Measurements from ENCODE around the gene LRRK1.
"Not testable (repeated sequence)": the region's sequence is repeated elsewhere in the genome, so short reads cannot be mapped to it uniquely, and the experiment has no call there.

Gene LRRK1

DNA sequence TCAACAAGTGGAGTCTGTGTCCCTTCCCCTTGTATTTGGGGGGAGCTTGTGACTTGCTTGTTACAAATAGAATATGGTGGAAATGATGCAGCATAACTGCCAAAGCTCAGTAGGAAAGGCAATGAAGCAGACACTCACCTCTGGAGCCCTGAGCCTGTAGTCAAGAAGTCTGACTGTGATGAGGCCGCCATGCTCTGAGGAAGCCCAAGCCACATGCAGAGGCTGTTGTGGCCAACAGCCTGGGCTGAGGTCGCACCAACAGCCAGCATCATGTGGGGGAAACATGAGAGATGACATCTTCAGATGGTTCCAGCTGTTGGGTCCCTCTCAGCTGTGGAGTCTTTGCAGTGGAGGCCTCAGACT is 171.3 kb downstream of the LRRK1 start:
- DNase-seq (ENCODE audit: insufficient read length) (no peak), FAIRE-seq (no peak)
- no peak for TF ChIP-seq POLR2A (IDR thresholded peaks at IDR 0.05; ENCODE audit: low read depth, low read length)
- TF ChIP-seq TAF1 (IDR thresholded peaks at IDR 0.05; ENCODE audit: borderline replicate concordance, low read depth, low read length) = no peak
- TF ChIP-seq POLR2AphosphoS5 (IDR thresholded peaks at IDR 0.05; ENCODE audit: low read depth, low read length) = no peak

DNA sequence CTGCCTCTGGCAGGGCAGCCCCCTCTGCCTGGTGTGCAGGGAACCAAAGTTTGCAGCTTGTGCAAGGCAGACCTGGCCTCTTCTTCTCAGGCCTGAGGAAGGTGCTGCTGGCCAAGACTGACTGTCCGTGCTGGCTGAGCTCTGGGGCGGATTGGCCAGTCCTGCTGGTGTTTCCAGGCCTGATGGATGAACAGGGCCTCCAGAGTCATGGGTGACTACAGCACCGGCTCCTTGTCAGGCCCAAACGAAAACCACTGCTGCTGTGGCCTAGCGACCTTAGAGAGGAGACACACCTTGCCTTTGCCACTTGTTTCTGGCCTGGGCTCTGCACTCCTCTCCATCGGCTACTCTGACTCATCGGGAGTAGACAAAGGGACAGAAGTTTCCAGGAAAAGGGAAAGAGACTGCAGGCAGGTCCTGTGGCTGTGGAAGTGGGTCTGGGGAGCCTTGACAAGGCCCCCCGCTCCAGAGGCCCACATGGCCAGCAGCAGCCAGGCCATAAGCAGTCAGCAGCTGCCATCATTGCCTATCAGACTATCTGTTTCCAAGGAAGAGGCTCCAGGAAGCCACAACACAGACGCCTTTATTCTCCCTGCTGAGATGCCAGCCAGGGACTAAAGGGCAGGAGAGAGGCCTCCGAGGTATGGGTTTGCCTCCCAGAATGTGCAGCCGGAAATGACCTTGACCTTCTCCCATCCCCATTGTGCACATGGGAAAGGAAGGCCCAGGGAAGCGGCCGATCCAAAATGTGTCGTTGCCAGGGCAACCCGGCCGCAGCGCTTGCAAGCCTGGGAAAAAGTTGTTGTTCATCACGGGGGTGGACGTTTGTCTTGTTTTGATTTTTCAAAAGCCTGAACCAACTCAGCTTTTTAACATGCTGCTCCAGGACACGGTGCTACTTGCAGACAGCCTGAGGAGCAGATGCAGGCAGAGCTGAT is 172.2 kb downstream of the LRRK1 start:
- FAIRE-seq = no peak
- TF ChIP-seq POLR2A (IDR thresholded peaks at IDR 0.05; ENCODE audit: low read depth, low read length) (no peak), TAF1 (IDR thresholded peaks at IDR 0.05; ENCODE audit: borderline replicate concordance, low read depth, low read length) (no peak), POLR2AphosphoS5 (IDR thresholded peaks at IDR 0.05; ENCODE audit: low read depth, low read length) (no peak)
- DNase-seq (ENCODE audit: insufficient read length) = no peak

DNA sequence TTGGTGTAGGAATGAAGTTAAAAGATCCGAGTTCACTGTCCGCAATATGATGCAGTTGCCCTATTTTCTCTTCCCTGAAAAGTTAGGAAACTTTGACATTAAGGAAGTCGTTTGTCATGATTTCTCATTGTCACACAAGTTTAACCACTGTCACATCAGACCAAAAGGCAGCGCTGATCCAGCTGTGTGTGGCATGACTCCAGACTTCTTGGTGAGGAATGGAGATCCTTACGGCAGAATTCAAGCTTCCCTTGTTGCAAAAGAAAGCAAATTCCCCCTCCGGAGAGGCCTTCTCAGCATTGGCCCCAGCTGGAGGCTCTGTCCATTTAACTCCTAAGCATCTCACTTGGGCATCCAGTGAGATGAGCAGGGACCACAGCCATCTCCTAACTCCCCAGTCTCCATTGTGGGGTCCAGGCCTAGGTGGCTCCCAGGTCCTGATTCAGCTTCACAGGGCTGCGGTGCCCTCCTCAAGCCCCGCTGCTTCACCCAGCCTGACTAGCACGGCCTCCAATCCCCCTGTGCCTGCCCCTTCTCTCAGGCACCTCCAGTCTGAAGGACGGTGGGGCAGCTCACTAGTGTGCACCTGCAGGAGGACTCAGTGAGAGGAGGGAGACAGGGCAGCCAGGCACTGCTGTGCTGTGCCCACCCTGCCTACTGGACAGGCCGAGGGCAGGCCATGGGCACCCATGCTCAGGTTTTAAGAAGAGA is 173.2 kb downstream of the LRRK1 start:
- no peak for TF ChIP-seq POLR2A (IDR thresholded peaks at IDR 0.05; ENCODE audit: low read depth, low read length)
- TF ChIP-seq TAF1 (IDR thresholded peaks at IDR 0.05; ENCODE audit: borderline replicate concordance, low read depth, low read length) = no peak
- no peak for TF ChIP-seq POLR2AphosphoS5 (IDR thresholded peaks at IDR 0.05; ENCODE audit: low read depth, low read length)
- no peak for DNase-seq (ENCODE audit: insufficient read length)

DNA sequence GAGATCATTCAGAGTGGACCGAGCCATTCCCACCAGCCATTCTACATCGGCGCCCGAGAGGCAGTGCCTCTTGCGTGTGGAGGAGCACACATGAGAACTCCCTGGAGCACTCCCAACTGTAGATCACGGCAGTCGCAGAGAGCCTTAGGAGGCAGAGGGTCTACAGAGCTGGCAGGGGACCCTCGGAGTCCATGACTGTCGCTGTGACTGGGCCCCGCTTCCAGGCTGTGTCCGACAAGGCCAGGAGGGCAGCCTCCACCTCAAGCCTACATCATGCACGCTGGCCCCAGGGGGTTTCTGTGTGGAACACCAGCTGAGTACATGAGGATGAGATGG is 173.7 kb downstream of the LRRK1 start:
- TF ChIP-seq POLR2A (IDR thresholded peaks at IDR 0.05; ENCODE audit: low read depth, low read length) = no peak
- TF ChIP-seq POLR2AphosphoS5 (IDR thresholded peaks at IDR 0.05; ENCODE audit: low read depth, low read length) = no peak
- TF ChIP-seq TAF1 (IDR thresholded peaks at IDR 0.05; ENCODE audit: borderline replicate concordance, low read depth, low read length) = no peak
- FAIRE-seq = no peak
- DNase-seq (ENCODE audit: insufficient read length) = no peak

More for the DNA sequence above, 173.2 kb downstream of the LRRK1 start:
- FAIRE-seq = no peak

DNA sequence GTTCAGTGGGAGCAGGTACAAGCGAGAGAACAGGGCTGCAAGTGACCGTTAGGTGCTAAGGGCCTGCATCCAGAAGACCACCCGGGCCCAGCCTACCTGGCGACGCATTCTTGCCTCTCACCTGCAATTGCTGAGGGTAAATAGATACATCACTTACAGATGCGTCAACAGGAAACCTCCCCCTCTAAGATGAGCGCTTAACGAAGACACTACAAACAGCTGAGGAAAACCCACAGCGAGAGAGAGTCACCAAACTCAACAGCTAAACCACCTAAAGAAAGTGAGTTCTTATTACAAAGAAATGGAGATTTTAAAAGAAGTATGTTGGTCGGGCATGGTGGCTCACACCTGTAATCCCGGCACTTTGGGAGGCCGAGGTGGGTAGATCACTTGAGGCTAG is 174.8 kb downstream of the LRRK1 start:
- DNase-seq (ENCODE audit: insufficient read length) (no peak), FAIRE-seq (no peak)
- TF ChIP-seq POLR2AphosphoS5 (IDR thresholded peaks at IDR 0.05; ENCODE audit: low read depth, low read length) = no peak
- no peak for TF ChIP-seq POLR2A (IDR thresholded peaks at IDR 0.05; ENCODE audit: low read depth, low read length)
- TF ChIP-seq TAF1 (IDR thresholded peaks at IDR 0.05; ENCODE audit: borderline replicate concordance, low read depth, low read length) = no peak

DNA sequence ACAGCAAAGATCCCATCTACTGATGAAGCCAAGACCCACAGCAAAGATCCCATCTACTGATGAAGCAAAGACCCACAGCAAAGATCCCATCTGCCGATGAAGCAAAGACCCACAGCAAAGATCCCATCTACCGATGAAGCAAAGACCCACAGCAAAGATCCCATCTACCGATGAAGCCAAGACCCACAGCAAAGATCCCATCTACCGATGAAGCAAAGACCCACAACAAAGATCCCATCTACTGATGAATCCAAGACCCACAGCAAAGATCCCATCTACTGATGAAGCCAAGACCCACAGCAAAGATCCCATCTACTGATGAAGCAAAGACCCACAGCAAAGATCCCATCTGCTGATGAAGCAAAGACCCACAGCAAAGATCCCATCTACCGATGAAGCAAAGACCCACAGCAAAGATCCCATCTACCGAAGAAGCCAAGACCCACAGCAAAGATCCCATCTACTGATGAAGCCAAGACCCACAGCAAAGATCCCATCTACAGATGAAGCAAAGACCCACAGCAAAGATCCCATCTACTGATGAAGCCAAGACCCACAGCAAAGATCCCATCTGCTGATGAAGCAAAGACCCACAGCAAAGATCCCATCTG is 176.7 kb downstream of the LRRK1 start:
- not testable (repeated sequence) for DNase-seq (ENCODE audit: insufficient read length); FAIRE-seq

DNA sequence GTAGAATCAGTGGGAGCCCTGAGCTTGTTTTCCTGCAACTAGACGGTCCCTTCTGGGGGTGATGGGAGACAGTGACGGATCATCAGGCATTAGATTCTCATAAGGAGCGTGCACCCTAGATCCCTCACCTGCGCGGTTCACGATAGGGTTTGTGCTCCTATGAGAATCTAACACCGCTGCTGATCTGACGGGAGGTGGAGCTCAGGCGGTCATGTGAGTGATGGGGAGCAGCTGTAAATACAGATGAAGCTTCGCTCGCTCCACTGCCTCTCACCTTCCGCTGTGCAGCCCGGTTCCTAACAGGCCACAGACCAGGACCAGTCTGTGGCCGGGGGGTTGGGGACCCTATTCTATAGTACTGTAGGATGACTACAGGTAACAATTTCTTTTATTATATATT is 178.0 kb downstream of the LRRK1 start:
- TF ChIP-seq POLR2A (IDR thresholded peaks at IDR 0.05; ENCODE audit: low read depth, low read length) (no peak), POLR2AphosphoS5 (IDR thresholded peaks at IDR 0.05; ENCODE audit: low read depth, low read length) (no peak)
- FAIRE-seq (no peak), DNase-seq (ENCODE audit: insufficient read length) (no peak)

DNA sequence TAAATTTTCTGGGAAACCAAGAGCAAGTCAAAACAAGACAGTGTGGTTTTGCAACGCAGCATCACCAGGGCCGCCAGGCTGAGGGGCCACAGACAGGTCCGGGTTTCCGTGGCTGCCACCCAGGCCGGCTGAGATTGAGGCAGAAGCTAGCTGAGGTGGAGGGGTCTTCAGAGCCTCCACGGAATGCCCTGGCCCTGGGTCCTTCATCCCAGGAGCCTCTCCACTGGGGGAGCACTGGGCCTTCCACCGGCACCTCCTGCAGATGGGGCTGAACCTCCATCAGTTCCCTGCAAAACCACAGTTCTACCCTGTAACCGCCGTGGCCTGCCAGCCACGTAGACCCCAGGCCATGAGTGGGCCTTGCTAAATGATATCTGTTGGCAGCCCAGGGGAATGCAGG is 180.0 kb downstream of the LRRK1 start:
- FAIRE-seq (no peak), DNase-seq (ENCODE audit: insufficient read length) (no peak)
- TF ChIP-seq POLR2A (IDR thresholded peaks at IDR 0.05; ENCODE audit: low read depth, low read length) (no peak), TAF1 (IDR thresholded peaks at IDR 0.05; ENCODE audit: borderline replicate concordance, low read depth, low read length) (no peak), POLR2AphosphoS5 (IDR thresholded peaks at IDR 0.05; ENCODE audit: low read depth, low read length) (no peak)

DNA sequence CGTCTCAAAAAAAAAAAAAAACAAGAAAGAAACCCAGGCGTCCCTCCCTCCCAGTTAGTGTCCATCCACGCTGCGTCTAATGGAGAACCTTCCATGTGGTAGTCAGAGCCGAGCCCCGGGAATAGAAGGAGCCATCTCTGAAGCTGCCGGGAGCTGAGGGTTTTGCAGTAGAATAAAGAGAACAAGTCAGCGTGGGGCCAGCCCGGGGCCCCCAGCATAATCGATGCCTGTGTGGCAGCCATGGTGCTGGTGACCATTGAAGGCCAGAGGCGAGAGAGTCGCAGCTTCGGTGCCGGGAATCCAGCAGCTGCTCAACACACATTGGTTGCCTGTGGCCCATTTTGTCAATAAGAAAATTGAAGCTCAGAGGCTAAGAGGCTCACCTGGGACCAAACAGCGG is 181.0 kb downstream of the LRRK1 start:
- no peak for DNase-seq (ENCODE audit: insufficient read length)

DNA sequence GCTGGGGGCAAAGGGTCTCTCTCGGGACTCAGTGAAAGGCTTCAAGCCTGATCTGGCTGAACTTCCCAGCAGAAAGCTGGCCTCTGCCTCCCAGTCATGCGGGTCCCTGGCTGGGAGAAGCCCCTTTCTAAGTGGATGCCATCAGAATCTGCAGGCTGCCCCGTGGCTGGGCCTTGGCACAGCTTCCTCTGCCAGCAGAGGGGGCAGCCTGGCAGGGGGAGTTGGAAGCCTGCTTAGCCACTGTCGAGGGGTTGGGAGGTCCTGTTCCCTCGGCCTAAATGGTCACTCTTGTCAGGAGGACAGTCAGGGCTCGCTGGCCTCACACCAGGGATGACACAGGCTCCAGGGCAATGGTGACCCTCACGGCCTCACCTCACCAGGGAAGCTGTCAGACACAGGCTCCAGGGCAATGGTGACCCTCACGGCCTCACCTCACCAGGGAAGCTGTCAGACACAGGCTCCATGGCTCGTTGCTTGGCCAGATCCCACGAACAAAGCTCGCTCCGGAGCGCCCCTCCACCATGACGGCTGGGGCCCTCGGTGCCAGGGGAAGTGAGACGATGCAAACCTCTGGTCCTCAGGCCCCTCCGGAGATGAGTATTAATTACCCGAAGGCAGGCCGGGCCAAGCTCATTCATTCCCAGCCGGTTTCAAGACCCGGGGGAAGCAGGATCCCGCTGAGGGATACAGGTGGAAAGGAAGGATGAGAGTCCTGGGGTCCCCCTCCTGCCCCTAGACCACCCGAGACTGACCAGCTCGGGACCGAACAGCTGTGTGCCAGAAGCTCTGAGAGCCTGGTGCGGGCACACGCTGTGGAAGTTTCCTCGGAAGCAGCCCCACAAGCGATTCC is 181.7 kb downstream of the LRRK1 start:
- FAIRE-seq = no peak

More for the DNA sequence above, 181.0 kb downstream of the LRRK1 start:
- no peak for FAIRE-seq
- no peak for TF ChIP-seq POLR2A (IDR thresholded peaks at IDR 0.05; ENCODE audit: low read depth, low read length)
- TF ChIP-seq TAF1 (IDR thresholded peaks at IDR 0.05; ENCODE audit: borderline replicate concordance, low read depth, low read length) = no peak
- no peak for TF ChIP-seq POLR2AphosphoS5 (IDR thresholded peaks at IDR 0.05; ENCODE audit: low read depth, low read length)

DNA sequence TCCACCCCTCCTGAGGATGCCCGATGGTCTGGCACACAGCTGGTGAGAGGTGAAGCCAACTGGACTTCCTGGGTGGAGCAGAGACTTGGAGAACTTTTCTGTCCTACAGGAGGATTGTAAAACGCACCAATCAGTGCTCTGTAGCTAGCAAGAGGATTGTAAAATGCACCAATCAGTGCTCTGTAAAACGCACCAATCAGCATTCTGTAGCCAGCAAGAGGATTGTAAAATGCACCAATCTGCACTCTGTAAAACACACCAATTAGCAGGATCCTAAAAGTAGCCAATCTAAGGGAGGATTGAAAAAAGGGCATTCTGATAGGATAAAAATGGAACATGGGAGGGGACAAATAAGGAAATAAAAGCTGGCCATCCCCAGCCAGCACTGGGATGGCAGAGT is 182.5 kb downstream of the LRRK1 start:
- TF ChIP-seq POLR2AphosphoS5 (IDR thresholded peaks at IDR 0.05; ENCODE audit: low read depth, low read length) (no peak), POLR2A (IDR thresholded peaks at IDR 0.05; ENCODE audit: low read depth, low read length) (no peak), TAF1 (IDR thresholded peaks at IDR 0.05; ENCODE audit: borderline replicate concordance, low read depth, low read length) (no peak)
- FAIRE-seq = no peak
- no peak for DNase-seq (ENCODE audit: insufficient read length)

More for the DNA sequence above, 181.7 kb downstream of the LRRK1 start:
- DNase-seq (ENCODE audit: insufficient read length) = no peak
- TF ChIP-seq TAF1 (IDR thresholded peaks at IDR 0.05; ENCODE audit: borderline replicate concordance, low read depth, low read length) (no peak), POLR2AphosphoS5 (IDR thresholded peaks at IDR 0.05; ENCODE audit: low read depth, low read length) (no peak), POLR2A (IDR thresholded peaks at IDR 0.05; ENCODE audit: low read depth, low read length) (no peak)
